ENCODE measurements around the gene DIPK1B.

The DIPK1B gene

GRCh38 chr9:136729144-136729543 lies 16.8 kb downstream of the DIPK1B start:
- DNase-seq (ENCODE audit: low spot score): no peak
- no peak for TF ChIP-seq CTCF (IDR thresholded peaks at IDR 0.05; ENCODE audit: extremely low read depth, missing control alignments)

DNA sequence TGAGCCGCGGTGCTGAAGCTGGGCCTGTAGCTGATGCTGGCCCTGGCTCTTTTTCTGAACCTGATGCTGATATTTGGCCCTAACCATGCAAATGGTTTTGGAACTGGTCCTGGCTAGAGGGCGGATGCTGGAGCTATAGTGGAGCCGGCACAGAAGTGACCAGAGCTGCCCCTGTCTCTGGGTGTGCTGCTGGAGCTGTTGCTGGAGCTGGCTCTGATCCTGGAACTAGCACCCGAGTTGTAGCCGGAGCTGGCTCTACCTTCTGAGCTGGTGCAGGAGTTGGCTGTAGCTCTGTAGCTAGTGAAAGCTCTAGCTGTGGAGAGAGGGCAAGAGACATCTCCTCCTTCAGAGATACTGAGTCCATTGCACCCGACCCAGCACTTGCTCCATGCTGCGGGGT lies 17.6 kb downstream of the DIPK1B start:
- TF ChIP-seq CTCF (IDR thresholded peaks at IDR 0.05; ENCODE audit: extremely low read depth, missing control alignments): no peak
- DNase-seq (ENCODE audit: low spot score): no peak

- no peak for DNase-seq (ENCODE audit: low spot score)
- no peak for TF ChIP-seq CTCF (IDR thresholded peaks at IDR 0.05; ENCODE audit: extremely low read depth, missing control alignments)
Measured at GRCh38 chr9:136732444-136733178, 20.2 kb downstream of the DIPK1B start.

DNA sequence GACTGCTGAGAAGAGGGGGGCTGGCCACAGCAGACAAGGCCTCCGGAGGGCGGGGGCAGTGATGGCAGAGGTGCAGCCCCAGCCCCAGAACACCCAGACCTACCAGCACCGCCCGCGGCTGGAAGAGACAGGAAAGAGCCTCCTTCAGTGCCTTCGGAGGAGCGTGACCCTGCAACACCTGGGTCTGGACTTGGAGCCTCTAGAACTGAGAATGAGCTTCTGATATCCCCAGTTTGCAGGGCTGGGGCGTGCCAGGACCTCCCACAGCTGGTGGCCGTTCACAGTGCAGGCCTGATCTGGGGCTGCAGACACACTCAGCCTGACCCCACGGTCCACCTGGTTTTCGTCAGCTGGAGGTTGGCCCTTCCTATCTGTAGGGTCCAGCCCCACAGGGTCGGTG lies 21.2 kb downstream of the DIPK1B start:
- no peak for DNase-seq (ENCODE audit: low spot score)
- no peak for TF ChIP-seq CTCF (IDR thresholded peaks at IDR 0.05; ENCODE audit: extremely low read depth, missing control alignments)

DNA sequence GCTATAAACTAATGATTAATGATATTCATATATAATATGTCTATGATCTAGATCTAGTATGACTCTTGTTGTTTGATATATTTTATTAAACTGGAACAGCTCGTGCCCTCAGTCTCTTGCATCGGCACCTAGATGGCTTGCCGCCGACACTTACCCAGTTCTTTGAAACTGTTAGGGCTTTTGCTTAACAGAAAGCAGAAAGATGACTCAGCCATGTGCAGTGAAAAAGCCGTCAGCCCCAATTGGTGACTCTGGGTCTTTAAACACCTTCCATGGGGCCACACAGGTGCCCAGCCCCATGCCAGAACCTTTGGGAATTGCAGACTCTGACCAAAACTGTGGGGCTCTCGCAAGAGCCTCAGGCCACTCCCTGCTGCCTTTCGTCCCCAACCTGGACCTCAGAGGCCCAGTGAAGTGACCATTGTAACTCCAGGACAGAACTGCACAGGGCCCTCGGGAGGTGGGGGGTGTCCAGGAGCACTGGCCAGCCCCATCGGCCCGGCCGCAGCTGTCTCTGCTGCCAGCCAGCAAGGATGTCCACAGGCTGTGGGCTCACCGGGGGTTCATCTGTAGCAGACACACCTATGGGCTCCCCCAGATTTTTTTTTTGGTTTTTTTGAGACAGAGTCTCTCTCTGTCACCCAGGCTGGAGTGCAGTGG lies 22.6 kb downstream of the DIPK1B start:
- DNase-seq (ENCODE audit: low spot score): no peak
- TF ChIP-seq CTCF (IDR thresholded peaks at IDR 0.05; ENCODE audit: extremely low read depth, missing control alignments): no peak

- DNase-seq (ENCODE audit: low spot score): no peak
- TF ChIP-seq CTCF (IDR thresholded peaks at IDR 0.05; ENCODE audit: extremely low read depth, missing control alignments): no peak
Measured at GRCh38 chr9:136735812-136736480, 23.6 kb downstream of the DIPK1B start.

GRCh38 chr9:136738960-136739359 lies 26.6 kb downstream of the DIPK1B start:
- no peak for TF ChIP-seq CTCF (IDR thresholded peaks at IDR 0.05; ENCODE audit: extremely low read depth, missing control alignments)
- DNase-seq (ENCODE audit: low spot score): no peak
